GM10847 (cell line): ENCODE measurements around the gene TRIM38.

Experiments used
- POLR2A ChIP-seq: IDR thresholded peaks from 2 replicates; pipeline ENCODE4 v1.6.1; 2011; ENCODE audit not compliant: insufficient read length; ENCODE audit errors: extremely low read depth

The TRIM38 gene

GRCh38 chr6:25930532-25931410 lies 31.8 kb upstream of the TRIM38 start, which contains the start of gene SLC17A2:
SLC17A2 (minus strand) TSS chr6:25930691; CDS start chr6:25925796, 4,895 bp downstream.
- no peak for TF ChIP-seq POLR2A

DNA sequence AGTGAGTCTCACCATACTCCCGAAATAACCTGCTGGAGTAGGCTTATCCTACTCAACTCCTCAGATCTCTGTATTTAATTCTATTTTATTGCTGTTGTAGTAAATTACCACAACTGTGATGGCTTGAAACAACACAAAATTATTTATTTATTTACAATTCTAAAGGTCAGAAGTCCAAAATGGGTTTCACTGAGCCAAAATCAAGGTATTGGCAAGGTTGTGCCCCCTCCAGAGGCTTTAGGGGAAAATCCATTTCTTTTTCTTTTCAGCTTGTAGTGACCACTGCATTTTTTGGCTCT lies 31.2 kb upstream of the TRIM38 start:
- no peak for TF ChIP-seq POLR2A

DNA sequence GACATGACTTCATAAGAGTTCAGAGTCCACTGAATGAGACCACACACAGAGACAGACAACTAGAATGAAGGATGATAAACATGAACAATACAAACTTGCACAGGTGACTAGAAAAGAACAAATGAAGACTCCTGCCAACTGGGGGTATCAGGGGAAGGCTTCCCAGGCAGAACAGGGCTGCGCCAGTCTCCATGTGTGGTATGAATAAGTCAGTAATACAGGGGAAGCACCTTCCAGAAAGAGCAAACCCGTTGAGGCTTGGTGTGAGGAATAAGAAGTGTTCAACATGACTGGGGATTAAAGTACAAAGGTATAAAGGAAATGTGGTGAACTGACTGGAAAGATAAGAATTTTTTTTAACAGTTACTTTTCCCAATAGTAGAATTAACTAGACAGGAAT lies 28.4 kb upstream of the TRIM38 start:
- no peak for TF ChIP-seq POLR2A

DNA sequence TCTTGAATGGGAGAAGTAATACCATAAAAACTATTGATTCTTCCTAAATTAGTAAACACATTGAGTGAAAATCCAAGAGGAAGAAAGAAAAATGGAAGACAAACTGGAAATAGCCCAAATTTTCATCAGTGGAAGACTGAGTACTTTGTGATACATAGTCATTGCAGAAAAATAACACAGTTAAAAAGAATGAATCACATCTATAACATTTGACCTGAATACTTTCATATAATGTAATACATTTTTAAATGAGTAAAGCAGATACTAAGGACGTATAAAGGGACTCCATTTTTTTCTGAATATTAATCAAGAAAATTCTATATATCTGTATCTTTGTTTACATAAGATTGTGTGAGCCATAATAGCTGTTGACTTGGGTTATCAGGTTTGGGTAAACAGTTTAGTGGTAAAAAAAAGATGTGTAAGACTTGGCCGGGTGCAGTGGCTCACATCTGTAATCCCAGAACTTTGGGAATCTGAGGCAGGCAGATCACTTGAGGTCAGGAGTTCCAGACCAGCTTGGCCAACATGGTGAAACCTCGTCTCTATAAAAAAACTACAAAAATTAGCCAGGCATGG lies 27.8 kb upstream of the TRIM38 start:
- no peak for TF ChIP-seq POLR2A

DNA sequence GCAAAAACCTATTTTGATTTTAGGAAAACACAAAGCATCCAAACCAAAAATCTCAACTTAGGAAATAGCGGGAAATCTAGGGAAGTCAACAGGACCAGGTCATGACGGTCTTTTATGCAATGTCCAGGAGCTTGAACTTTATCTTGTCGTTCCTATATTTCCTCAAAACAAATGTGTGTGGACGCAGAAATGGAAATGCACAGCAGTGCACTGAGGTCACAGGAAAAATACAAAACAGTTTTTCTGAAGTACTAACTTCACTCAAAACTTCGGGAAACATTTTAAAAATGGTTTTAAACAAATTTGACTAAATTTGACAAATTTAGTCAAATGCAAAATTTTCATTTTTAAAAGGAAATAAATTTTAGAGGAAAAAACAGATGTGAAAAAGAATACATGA lies 26.6 kb upstream of the TRIM38 start:
- TF ChIP-seq POLR2A, result no peak

GRCh38 chr6:25939593-25939992 lies 23.0 kb upstream of the TRIM38 start:
- TF ChIP-seq POLR2A, result no peak

DNA sequence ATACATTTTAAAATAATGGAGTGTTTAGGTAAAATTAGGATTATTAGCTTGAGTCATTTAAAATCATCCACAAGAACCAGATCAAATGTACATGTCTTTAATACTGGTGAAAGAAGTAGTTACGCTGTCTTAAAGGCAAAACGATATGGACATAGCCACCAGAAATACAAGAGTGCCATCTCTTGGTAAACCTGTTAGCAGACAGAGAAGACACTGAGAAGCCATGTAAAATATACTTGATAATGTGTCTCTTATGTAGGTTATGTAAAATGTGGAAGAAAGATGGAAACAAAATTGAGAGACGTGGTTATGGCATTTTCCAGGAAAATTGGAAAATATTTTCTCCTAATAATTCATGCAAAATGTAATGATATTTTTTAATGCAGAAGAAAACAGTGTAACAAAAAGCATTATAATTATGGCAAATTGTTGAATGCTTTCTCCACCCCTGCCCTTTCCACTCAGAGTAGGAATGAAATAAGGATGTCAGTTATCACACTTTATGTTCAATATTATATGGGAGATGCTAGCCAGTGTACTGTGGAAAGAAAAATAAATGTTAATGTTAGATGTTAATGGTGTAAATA lies 19.9 kb upstream of the TRIM38 start:
- no peak for TF ChIP-seq POLR2A

- no peak for TF ChIP-seq POLR2A
These were observed 18.7 kb upstream of the TRIM38 start for GRCh38 chr6:25943887-25944286.

- TF ChIP-seq POLR2A, result no peak
These were observed 17.7 kb upstream of the TRIM38 start for GRCh38 chr6:25944688-25945574.

DNA sequence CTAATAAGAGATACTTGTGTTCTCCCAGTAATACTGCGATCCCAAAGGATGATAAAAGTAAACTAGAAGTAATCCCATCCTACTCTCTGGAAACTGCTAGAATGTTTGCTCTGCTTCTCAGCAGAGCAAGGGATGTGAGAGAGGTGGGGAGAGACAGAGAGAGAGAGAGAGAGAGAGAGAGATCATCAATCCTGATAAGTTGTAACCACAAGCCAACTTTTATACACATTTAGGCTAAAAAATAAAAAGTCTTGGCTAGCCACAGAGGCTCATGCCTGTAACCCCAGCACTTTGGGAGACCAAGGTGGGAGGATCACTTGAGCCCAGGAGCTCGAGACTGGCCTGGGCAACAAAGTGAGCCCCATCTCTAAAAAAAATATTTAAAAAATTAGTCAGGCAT lies 16.0 kb upstream of the TRIM38 start:
- TF ChIP-seq POLR2A, result no peak

GRCh38 chr6:25949695-25950094 lies 12.9 kb upstream of the TRIM38 start:
- no peak for TF ChIP-seq POLR2A

DNA sequence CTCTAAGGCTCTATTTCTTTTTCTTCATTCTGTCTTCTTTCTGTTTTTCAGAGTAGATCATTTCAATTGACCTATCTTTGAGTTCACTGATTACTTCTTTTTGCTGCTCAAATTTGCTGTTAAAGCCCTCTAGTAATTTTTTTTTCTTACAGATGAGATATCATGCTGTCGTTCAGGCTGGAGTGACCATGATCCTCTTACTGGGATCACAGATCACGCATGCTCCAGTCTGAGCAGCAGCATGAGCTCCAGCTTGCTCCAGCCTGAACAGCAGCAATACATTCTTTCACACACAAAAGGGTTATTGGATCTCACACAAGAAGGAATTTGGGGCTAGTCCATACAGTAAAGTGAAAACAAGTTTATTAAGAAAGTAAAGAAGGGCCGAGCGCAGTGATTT lies 12.3 kb upstream of the TRIM38 start:
- TF ChIP-seq POLR2A, result no peak

DNA sequence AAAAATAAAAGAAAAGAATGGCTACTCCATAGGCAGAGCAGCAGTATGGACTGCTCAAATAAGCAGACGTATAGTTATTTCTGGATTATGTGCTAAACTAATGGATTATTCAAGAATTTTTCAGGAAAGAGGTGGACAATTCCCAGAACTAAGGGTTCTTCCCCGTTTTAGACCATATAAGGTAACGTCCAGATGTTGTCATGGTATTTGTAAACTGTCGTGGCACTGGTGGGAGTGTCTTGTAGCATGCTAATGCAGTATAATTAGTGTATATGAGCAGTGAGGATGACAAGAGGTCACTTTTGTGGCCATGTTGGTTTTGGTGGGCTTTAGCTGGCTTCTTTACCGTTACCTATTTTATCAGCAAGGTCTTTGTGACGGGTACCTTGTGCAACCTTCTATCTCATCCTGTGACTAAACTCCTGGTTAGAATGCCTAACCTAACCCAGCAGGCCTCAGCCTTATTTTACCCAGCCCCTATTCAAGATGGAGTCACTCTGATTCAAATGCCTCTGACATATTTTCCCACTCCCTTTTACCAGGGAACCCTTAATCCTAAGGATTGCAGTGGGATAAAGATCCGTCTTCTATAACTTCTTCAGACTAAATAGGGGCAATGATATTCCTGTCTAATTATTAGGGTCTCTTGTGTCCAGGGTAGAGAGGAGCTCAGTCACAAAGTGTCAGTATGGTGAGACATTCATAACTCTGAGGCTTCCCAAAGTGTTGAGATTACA lies 11.1 kb upstream of the TRIM38 start:
- TF ChIP-seq POLR2A, result no peak

GRCh38 chr6:25952535-25952934 lies 10.1 kb upstream of the TRIM38 start:
- TF ChIP-seq POLR2A, result no peak

GRCh38 chr6:25953733-25954132 lies 8.9 kb upstream of the TRIM38 start:
- TF ChIP-seq POLR2A, result no peak

- TF ChIP-seq POLR2A, result no peak
These were observed 7.8 kb upstream of the TRIM38 start for GRCh38 chr6:25954756-25955155.
